Measurements from ENCODE around the gene NOP9. TPM values are rescaled to one million over a fixed set of nuclear protein-coding genes. Genes with fewer than 3 reads are reported as not detected.
"Not testable (repeated sequence)": the region's sequence is repeated elsewhere in the genome, so short reads cannot be mapped to it uniquely, and the experiment has no call there.

The NOP9 gene

DNA sequence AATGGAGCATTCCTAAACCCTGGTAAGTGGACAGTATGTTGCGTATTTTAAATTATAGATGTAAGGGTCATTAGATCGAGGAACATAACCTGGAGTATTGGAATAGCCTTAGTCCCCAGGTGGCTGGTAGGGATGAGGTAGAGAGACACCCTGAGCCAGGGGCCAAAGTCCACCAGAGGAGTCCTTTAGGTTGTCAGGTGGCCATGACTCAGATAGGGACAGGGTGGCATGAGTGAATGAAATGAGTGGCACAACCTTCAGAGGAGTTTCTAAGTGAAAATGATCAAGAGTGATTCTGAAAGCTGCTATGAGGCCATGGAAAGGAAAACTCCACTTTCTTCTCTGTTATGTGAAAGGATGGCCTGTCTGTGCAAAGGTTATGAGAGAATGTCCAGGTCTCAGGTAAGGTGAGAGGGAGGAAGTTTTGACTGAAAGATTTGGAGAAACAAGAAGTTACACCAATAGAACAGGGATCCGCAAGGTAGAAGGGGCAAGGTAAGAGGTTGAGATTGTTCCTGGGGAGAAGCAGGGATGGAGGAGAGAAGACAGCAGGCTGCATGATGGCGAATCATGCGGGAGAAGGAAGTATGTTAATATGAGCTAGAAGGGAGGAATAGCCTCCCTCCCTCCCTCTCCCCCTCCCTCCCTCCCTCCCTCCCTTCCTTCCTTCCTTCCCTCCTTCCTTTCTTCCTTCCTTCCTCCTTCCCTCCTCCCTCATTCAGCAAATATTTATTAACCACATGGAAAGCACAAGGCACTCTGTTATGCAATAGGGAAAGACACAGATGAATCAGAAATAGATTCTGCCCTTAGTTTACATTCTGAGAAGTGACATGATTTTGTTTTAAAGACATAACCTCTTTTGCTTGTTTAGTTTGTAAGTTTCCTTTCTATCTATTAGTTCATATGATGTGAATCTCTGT is 54.2 kb downstream of the NOP9 start:
- H3K4me3 ChIP-seq (ENCODE audit: low read length): no peak overlapping the region
- peak overlapping the region; percentile 16 for H3K4me2 ChIP-seq (ENCODE audit: low read length)
- no peak overlapping the region for H3K9ac ChIP-seq (ENCODE audit: low read depth, low read length)
- no peaks in the 10 kb centered on the region for H3K9me3 ChIP-seq (replicated peaks; ENCODE audit: low read length)
- H3K27me3 ChIP-seq (ENCODE audit: control insufficient read depth, insufficient read depth, low read length): peaks cover 24% of the 10 kb centered on the region
- H3K4me1 ChIP-seq (ENCODE audit: control insufficient read depth, insufficient read depth, low read length): peaks cover 20% of the 10 kb centered on the region
- H3K36me3 ChIP-seq (ENCODE audit: insufficient read depth, low read length): no peaks in the 10 kb centered on the region

DNA sequence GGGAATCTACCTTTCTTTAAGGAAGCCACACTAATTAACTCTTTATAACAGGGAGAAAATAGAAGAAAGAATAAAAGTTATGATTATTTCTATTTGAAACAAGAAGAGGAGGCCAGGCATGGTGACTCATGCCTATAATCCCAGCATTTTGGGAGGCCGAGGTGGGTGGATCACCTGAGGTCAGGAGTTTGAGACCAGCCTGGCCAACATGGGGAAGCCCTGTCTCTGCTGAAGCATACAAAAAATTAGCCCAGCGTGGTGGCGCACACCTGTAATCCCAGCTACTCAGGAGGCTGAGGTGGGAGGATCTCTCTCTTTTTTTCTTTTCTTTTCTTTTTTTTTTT is 54.8 kb downstream of the NOP9 start:
- H3K9me3 ChIP-seq (replicated peaks; ENCODE audit: low read length); H3K36me3 ChIP-seq (ENCODE audit: insufficient read depth, low read length); H3K4me3 ChIP-seq (ENCODE audit: low read length); H3K9ac ChIP-seq (ENCODE audit: low read depth, low read length): not testable (repeated sequence)
- Histone ChIP-seq H3K4me2 (ENCODE audit: low read length) (peak overlapping the region; percentile 16), H3K27me3 (ENCODE audit: control insufficient read depth, insufficient read depth, low read length) (peaks cover 20% of the 10 kb centered on the region), H3K4me1 (ENCODE audit: control insufficient read depth, insufficient read depth, low read length) (peaks cover 20% of the 10 kb centered on the region)

DNA sequence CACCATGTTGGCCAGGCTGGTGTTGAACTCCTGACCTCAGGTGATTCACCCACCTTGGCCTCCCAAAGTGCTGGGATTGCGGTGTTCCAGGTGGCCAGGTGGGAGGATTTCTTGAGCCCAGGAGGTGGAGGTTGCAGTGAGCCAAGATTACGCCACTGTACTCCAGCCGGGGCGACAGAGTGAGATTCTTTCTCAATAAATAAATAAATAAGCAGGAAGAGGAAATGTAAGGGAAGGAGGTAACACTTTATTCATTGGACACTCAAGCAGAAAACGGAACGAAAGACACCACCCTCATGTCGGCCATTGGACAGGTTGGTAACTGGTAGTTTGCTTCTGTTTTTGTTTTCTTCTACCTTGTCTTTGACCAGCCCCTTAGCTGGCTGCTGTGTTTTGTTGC is 55.4 kb downstream of the NOP9 start:
- H3K4me3 ChIP-seq (ENCODE audit: low read length): no peak overlapping the region
- peaks cover 15% of the 10 kb centered on the region for H3K27me3 ChIP-seq (ENCODE audit: control insufficient read depth, insufficient read depth, low read length)
- no peak overlapping the region for H3K9ac ChIP-seq (ENCODE audit: low read depth, low read length)
- no peaks in the 10 kb centered on the region for H3K9me3 ChIP-seq (replicated peaks; ENCODE audit: low read length)
- no peaks in the 10 kb centered on the region for H3K36me3 ChIP-seq (ENCODE audit: insufficient read depth, low read length)
- peaks cover 20% of the 10 kb centered on the region for H3K4me1 ChIP-seq (ENCODE audit: control insufficient read depth, insufficient read depth, low read length)
- no peak overlapping the region for H3K4me2 ChIP-seq (ENCODE audit: low read length)

DNA sequence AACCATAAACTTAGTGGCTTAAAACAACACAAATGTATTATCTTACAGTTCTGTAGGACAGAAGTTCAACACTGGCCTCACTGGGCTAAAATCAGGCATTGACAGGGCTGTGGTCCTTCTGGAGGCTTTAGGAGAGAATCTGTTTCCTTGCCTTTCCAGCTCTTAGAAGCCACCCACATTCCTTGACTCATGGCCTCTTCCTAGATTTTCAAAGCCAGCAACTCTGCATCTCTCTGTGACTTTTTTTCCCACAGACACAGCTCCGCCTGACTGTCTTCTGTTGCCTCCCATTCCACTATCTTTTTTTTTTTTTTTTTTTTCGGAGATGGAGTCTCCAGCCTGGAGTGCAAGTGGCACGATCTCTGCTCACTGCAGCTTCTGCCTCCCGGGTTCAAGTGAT is 56.6 kb downstream of the NOP9 start:
- no peaks in the 10 kb centered on the region for H3K9me3 ChIP-seq (replicated peaks; ENCODE audit: low read length)

More for the DNA sequence above, 56.6 kb downstream of the NOP9 start:
- Histone ChIP-seq H3K36me3 (ENCODE audit: insufficient read depth, low read length) (no peaks in the 10 kb centered on the region), H3K27me3 (ENCODE audit: control insufficient read depth, insufficient read depth, low read length) (peaks cover 7% of the 10 kb centered on the region), H3K4me2 (ENCODE audit: low read length) (no peak overlapping the region), H3K4me1 (ENCODE audit: control insufficient read depth, insufficient read depth, low read length) (peaks cover 20% of the 10 kb centered on the region), H3K4me3 (ENCODE audit: low read length) (no peak overlapping the region), H3K9ac (ENCODE audit: low read depth, low read length) (no peak overlapping the region)

Small RNA genes within 50 kb of the gene (small RNA-seq; reads per million reads assigned to genes)
- not detected for gene RF00026
